WERI-Rb-1 (cell line): ENCODE data around the gene RPS16.

Experiments used
- DNase-seq: peaks from one replicate; pipeline ENCODE4 v3.0.0-alpha.2; 2020
- H3K27ac ChIP-seq: fragments of 250-450 bp; sonication (Bioruptor Pico); 2 replicates; pipeline ENCODE4 v1.5.1; 2020; ENCODE audit warnings: mild to moderate bottlenecking, moderate library complexity
- H3K27me3 ChIP-seq: fragments of 250-450 bp; sonication (Bioruptor Pico); 2 replicates; pipeline ENCODE4 v1.5.1; 2021; ENCODE audit warnings: mild to moderate bottlenecking, low read depth, moderate library complexity; ENCODE audit not compliant: insufficient read depth, severe bottlenecking
- H3K36me3 ChIP-seq: fragments of 250-450 bp; sonication (Bioruptor Pico); 2 replicates; pipeline ENCODE4 v1.5.1; 2020; ENCODE audit warnings: mild to moderate bottlenecking, moderate library complexity
- H3K4me3 ChIP-seq: 2 replicates; pipeline ENCODE4 v1.5.1; 2011; ENCODE audit warnings: low read depth, mild to moderate bottlenecking, control low read depth, low read length
- H3K9me3 ChIP-seq: fragments of 250-450 bp; sonication (Bioruptor Pico); 2 replicates; pipeline ENCODE4 v1.5.1; 2021; ENCODE audit warnings: mild to moderate bottlenecking, moderate library complexity; ENCODE audit not compliant: severe bottlenecking
- TF ChIP-seq, protein P1 (sequence below): IDR thresholded peaks from 2 replicates; pipeline ENCODE4 v1.5.1; 2011; ENCODE audit warnings: low read depth, mild to moderate bottlenecking, control low read depth, inconsistent platforms, low read length

The RPS16 gene

DNA sequence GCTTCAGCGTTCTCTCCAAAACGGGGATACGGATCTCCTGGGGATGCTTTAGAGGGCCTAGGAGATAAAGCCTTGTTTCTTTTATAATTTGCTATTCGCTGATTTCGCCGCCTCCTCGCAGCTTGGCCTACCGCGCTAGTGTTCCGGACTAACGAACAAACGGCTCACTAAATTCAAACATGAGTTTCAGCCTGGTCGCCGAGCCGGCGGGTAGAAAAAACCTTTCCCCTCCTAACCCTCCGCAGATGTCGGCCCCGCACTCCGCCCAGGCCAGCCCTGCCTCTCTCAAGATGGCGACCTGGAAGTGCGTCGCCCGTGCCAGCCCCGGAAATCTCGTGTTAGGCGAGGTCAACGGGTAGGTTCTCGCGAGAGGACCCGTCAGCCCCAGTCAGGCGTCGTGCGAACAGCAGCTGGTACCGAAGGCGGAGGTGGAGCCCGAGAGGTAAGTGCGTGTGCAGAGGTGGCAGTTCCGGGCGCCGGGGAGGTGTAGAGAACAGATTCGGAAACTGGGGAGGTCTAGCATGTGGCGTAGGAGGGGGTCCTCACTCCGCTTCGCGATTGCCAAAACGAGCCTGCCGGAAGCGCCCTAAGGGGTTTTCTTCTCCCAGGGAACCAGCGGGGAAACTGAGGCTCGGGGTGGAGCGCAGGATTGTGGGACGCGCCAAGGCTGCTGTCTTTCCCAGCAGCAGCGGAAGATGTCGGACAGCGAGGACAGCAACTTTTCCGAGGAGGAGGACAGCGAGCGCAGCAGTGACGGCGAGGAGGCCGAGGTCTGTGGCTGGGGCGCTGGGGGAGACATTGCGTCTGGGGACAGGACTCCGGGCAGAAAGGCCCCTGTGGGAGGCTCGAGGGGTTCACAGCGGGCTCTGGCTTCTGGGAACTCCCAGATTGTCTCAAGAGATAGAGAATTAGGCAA lies 9.7 kb upstream of the RPS16 start, which contains the start of gene SUPT5H:
TSS of gene SUPT5H (plus strand) at position 387 of the 916 bp plus-strand sequence. CDS start at position 696, 309 bp downstream.
- peak; percentile 97 for DNase-seq
- Histone ChIP-seq H3K4me3 (peak within 1 kb of the TSS; percentile 95), H3K9me3 (no peaks in the 10 kb centered on the region), H3K27me3 (no peaks in the 10 kb centered on the region), H3K27ac (peak within 1 kb of the TSS; percentile 90), H3K36me3 (peaks cover 22% of the 10 kb centered on the region)
- TF ChIP-seq, protein P1, sequence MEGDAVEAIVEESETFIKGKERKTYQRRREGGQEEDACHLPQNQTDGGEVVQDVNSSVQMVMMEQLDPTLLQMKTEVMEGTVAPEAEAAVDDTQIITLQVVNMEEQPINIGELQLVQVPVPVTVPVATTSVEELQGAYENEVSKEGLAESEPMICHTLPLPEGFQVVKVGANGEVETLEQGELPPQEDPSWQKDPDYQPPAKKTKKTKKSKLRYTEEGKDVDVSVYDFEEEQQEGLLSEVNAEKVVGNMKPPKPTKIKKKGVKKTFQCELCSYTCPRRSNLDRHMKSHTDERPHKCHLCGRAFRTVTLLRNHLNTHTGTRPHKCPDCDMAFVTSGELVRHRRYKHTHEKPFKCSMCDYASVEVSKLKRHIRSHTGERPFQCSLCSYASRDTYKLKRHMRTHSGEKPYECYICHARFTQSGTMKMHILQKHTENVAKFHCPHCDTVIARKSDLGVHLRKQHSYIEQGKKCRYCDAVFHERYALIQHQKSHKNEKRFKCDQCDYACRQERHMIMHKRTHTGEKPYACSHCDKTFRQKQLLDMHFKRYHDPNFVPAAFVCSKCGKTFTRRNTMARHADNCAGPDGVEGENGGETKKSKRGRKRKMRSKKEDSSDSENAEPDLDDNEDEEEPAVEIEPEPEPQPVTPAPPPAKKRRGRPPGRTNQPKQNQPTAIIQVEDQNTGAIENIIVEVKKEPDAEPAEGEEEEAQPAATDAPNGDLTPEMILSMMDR, result no peak

DNA sequence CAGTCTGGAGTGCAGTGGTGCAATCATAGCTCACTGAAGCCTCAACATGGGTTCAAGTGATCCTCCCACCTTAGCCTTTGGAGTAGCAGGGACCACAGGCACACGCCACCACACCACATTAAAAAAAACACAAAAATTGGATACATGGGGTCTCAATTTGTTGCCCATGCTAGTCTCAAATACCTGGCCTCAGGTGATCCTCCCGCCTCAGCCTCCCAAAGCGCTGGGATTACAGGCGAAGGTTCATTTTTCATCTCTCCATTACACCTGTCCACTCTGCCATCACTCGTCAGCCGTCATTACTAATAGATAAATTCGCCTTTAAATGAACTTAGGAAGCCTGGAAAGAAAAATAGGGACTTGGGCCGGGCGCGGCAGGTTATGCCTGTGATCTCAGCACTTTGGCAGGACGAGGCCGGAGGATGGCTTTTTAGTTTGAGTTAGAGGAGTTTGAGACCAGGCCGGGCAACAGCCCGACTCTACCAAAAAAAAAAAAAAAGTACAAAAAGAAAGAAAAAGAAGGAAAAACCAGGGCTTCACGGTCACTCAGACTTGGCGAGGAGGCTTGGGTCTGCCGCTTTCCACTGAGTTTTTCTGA lies 8.9 kb upstream of the RPS16 start:
- no peaks in the 10 kb centered on the region for H3K27me3 ChIP-seq
- H3K9me3 ChIP-seq, result no peaks in the 10 kb centered on the region
- peaks cover 21% of the 10 kb centered on the region for H3K36me3 ChIP-seq
- DNase-seq, result no peak
- H3K27ac ChIP-seq, result peak overlapping the region; percentile 90
- TF ChIP-seq, protein P1, result no peak
- H3K4me3 ChIP-seq, result peak overlapping the region; percentile 95

DNA sequence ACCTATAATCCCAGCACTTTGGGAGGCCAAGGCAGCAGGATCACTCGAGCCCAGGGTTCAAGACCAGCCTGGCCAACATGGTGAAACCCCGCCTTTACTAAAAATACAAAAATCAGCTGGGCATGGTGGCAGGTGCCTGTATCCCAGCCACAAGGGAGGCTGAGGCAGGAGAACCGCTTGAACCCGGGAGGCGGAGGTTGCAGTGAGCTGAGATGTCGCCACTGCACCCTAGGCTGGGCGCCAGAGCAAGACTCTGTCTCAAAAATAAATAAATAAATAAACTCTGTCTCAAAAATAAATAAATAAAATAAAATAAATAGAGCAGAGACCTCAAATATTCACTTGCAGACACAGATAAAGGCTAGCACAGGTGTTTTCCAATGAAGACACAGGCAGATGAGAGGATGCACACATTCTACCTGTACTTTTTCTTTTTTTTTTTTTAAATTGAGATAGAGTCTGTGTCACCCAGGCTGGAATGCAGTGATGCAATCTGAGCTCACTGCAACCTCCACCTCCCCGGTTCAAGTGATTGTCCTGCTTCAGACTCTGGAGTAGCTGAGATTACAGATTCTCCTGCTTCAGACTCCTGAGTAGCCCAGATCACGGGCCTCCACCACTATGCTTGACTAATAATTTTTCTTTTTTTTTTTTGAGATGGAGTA lies 2.7 kb upstream of the RPS16 start:
- Histone ChIP-seq H3K4me3 (no peak overlapping the region), H3K27me3 (no peaks in the 10 kb centered on the region), H3K36me3 (peaks cover 23% of the 10 kb centered on the region), H3K9me3 (no peaks in the 10 kb centered on the region), H3K27ac (no peak overlapping the region)
- DNase-seq, result no peak
- TF ChIP-seq, protein P1, result no peak

DNA sequence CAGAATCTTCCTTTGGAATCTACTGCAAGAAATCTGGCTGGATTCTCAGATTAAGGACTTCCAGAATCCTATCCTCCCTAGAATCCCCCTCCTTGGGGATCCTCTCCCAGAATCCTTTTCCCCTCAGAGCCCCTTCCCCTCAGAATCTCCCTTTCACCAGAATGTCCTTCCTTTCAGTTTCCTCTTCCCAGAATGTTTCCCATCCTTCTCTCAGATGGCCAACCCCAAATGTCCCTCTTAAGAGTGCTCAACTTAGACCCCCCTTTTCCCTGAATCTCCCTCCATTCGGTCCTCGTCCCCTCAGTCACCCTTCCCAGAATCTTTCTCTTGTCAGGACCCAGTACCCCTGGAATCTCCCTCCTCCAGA lies 584 bp upstream of the RPS16 start:
- TF ChIP-seq, protein P1, result no peak
- no peaks in the 10 kb centered on the region for H3K9me3 ChIP-seq

DNA sequence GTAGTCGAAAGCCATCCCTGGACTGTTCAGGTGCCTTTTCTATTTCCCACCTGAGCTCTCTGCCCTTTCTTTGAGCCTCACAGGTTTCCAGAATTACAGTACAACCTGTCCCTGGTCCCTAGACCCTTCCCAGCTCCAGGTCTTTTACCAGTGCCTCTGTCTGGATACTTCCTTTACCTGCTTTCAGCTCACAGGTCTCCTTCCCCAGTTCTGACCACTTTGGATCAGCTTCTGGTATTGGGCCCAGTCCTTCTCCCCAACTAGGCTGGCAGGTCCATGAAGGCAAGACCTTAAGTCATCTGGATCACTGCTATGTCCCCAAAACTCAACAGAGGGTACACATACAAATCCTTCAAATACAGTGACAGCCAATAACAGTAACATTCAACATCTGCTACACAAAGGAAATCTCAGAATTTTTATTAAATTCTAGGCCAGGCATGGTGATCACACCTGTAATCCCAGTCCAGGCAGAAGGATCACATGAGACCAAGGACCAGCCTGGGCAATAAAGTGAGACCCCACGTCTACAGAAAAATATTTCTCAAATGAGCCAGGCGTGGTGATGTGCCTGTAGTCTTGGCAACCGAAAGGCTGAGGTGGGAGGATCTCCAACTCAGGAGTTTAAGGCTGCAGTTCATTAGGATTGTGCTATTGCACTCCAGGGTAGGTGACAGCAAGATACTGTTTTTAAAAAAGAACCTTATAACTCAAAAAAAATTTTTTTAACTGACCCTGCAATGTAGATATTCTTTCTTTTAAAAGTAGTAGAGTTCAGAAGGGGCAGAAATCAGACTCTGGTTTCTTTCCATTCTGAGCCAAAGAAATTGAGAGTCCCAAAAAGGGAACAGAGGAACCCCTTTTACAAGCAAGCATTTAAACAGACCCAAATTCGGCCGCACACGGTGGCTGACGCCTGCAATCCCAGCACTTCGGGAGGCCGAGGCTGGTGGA lies 1.3 kb downstream of the RPS16 start:
- Histone ChIP-seq H3K4me3 (peak overlapping the region; percentile 96), H3K27me3 (no peaks in the 10 kb centered on the region), H3K9me3 (no peaks in the 10 kb centered on the region), H3K36me3 (peaks cover 50% of the 10 kb centered on the region), H3K27ac (peak overlapping the region; percentile 91; the same call in 1 of the 2 replicates)
- DNase-seq, result no peak
- TF ChIP-seq, protein P1, result no peak

More for the DNA sequence above, 584 bp upstream of the RPS16 start:
- Histone ChIP-seq H3K27ac (peak overlapping the region; percentile 91), H3K36me3 (peaks cover 42% of the 10 kb centered on the region), H3K27me3 (no peaks in the 10 kb centered on the region), H3K4me3 (peak overlapping the region; percentile 96)
- DNase-seq, result no peak
